ENCODE data around the gene TMEM126B. TPM values are rescaled to one million over a fixed set of nuclear protein-coding genes. Genes with fewer than 3 reads are reported as not detected.
"Not testable (repeated sequence)": the region's sequence is repeated elsewhere in the genome, so short reads cannot be mapped to it uniquely, and the experiment has no call there.

Gene TMEM126B
- total and polyA plus RNA-seq, 10 of the 15 experiments (the other 5 are each of a cell fraction or from before 2014, with no cell fraction given): 36.9 to 117 (median 70.3) TPM

DNA sequence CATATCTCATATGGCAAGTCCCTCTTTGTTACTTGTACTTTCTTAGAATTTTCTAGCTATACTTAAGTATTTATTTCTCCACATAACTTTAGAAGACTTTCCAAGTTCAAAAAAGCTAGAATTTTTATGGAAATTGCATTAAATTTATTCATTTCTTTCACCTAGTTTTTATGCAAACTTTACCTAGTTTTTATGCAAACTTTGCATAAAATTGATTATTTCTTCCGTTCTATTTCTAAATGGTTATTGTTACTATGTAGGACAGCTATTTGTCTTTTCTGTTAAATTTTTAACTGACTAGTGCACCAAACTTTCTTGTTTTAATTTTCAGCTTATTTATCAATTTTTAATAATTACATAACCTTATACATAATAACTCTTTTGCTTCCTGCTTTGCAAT is 39.8 kb downstream of the TMEM126B start:
- ChIA-PET RAD21 (ENCODE audit: unreplicated experiment) (no interaction called here), POLR2A (interaction anchor here (0.5 to 0.7 kb wide), 2 partner anchors 8 to 23 kb away, joined by 3 to 4 read pairs; no protein-coding TSS in a partner anchor), SMC1A (ENCODE audit: uncharacterized antibody, unreplicated experiment) (interaction anchor here (0.7 to 2.8 kb wide), 6 partner anchors 12 to 187 kb away, joined by 3 to 10 read pairs (median 4); partner anchors contain the start of genes CCDC83, DLG2, TMEM126A and TMEM126B), CTCF (interaction anchor here (0.8 to 1.4 kb wide), 4 partner anchors 9 to 13 kb away, joined by 3 to 4 read pairs (median 4); no protein-coding TSS in a partner anchor)
- no peak overlapping the region for H3K9ac ChIP-seq (ENCODE audit: control insufficient read depth, insufficient read depth, low read length)
- no peak overlapping the region for H3K4me2 ChIP-seq (ENCODE audit: control insufficient read depth, insufficient read depth)
- FAIRE-seq: no peak
- H3K27ac ChIP-seq (ENCODE audit: control insufficient read depth, insufficient read depth): no peak overlapping the region
- H3K36me3 ChIP-seq (ENCODE audit: control insufficient read depth in 2 of 2, insufficient read depth in 2 of 2, low read length in 1 of 2): no peaks in the 10 kb centered on the region
- peaks cover 7% of the 10 kb centered on the region; the same call in 1 of the 2 replicates for H4K20me1 ChIP-seq (ENCODE audit: control insufficient read depth, insufficient read depth)
- intact Hi-C loops (cut with micrococcal nuclease; ENCODE audit: unreplicated experiment): loop anchor here (10.0 kb wide), 1 partner anchor 627 kb away; no protein-coding TSS in a partner anchor
- no peaks in the 10 kb centered on the region for H3K4me1 ChIP-seq (ENCODE audit: control insufficient read depth, insufficient read depth, low read length)
- no peak for TF ChIP-seq POLR2A (IDR thresholded peaks at IDR 0.05; ENCODE audit: low read depth, low read length)
- no peak for TF ChIP-seq SREBF2 (IDR thresholded peaks at IDR 0.05; ENCODE audit: low read length)
- no peak for TF ChIP-seq EP300 (IDR thresholded peaks at IDR 0.05; ENCODE audit: borderline replicate concordance in 1 of 2, control insufficient read depth in 1 of 2, low read depth in 2 of 2, low read length in 2 of 2)
- H3K27me3 ChIP-seq (replicated peaks in 1 of 2; ENCODE audit: control insufficient read depth in 2 of 2, insufficient read depth in 2 of 2, low read length in 1 of 2): no peaks in the 10 kb centered on the region
- no peak for DNase-seq (ENCODE audit: low read depth, low spot score)
- H2AFZ ChIP-seq (ENCODE audit: control insufficient read depth, low read depth, low read length): no peak overlapping the region
- WGBS (ENCODE audit: insufficient coverage, insufficient replicate concordance, low lambda C conversion rate, missing lambda C conversion rate): 58% methylated on average over 1 of the region's 1 CpG
- in situ Hi-C loops (cut with MboI): no loop called here
- no TSS peak for BruUV-seq (replicated peaks)
- no peak for ATAC-seq
- H3K79me2 ChIP-seq (ENCODE audit: control insufficient read depth, insufficient read depth, low read length): peaks cover 20% of the 10 kb centered on the region
- no peak overlapping the region for H3K4me3 ChIP-seq
- no peaks in the 10 kb centered on the region for H3K9me3 ChIP-seq (replicated peaks; ENCODE audit: control insufficient read depth, insufficient read depth, low read length)

DNA sequence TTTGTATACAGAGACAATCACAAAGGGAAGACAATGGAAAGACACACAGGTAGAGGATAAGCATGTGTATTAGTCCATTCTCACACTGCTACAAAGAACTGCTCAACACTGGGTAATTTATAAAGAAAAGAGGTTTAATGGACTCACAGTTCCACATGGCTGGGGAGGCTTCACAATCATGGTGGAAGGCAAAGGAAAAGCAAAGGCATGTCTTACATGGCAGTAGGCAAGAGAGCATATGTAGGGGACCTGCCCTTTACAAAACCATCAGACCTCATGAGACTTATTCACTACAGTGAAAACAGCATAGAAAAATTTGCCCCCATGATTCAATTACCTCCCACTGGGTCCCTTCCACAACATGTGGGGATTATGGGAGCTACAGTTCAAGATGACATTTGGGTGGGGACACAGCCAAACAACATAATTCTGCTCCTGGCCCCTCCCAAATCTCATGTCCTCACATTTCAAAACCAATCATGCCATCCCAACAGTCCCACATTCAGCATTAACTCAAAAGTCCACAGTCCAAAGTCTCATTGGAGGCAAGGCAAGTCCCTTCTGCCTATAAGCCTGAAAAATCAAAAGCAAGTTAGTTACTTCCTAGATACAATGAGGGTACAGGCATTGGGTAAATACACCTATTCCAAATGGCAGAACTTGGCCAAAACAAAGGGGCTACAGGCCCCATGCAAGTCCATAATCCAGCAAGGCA is 42.7 kb downstream of the TMEM126B start:
- H4K20me1 ChIP-seq (ENCODE audit: control insufficient read depth, insufficient read depth); H3K4me1 ChIP-seq (ENCODE audit: control insufficient read depth, insufficient read depth, low read length); H3K79me2 ChIP-seq (ENCODE audit: control insufficient read depth, insufficient read depth, low read length); H3K27ac ChIP-seq (ENCODE audit: control insufficient read depth, insufficient read depth); RAD21 ChIA-PET (ENCODE audit: unreplicated experiment); BruUV-seq (replicated peaks); CTCF ChIA-PET; intact Hi-C loops (cut with micrococcal nuclease; ENCODE audit: unreplicated experiment); H3K27me3 ChIP-seq (replicated peaks in 1 of 2; ENCODE audit: control insufficient read depth in 2 of 2, insufficient read depth in 2 of 2, low read length in 1 of 2); DNase-seq (ENCODE audit: low read depth, low spot score); H3K9me3 ChIP-seq (replicated peaks; ENCODE audit: control insufficient read depth, insufficient read depth, low read length); H3K36me3 ChIP-seq (ENCODE audit: control insufficient read depth in 2 of 2, insufficient read depth in 2 of 2, low read length in 1 of 2); in situ Hi-C loops (cut with MboI); H2AFZ ChIP-seq (ENCODE audit: control insufficient read depth, low read depth, low read length); H3K4me2 ChIP-seq (ENCODE audit: control insufficient read depth, insufficient read depth); FAIRE-seq; ATAC-seq; H3K9ac ChIP-seq (ENCODE audit: control insufficient read depth, insufficient read depth, low read length); POLR2A ChIA-PET; H3K4me3 ChIP-seq: not testable (repeated sequence)
- SMC1A ChIA-PET (ENCODE audit: uncharacterized antibody, unreplicated experiment): interaction anchor here (1.6 kb wide), 1 partner anchor 24 kb away, joined by 4 read pairs; the partner anchor contains the start of gene TMEM126A

All from GM12878 (cell line).